AG08396 (cell line): Measurements from ENCODE around the gene C13orf46.

Experiments
- DNase-seq: peaks from one replicate; pipeline ENCODE4 v3.0.0; 2012; ENCODE audit warnings: low spot score, mixed read lengths

Gene C13orf46

GRCh38 chr13:113970810-113971470, 2.9 kb downstream of the C13orf46 start:
- DNase-seq = peak; percentile 53

- DNase-seq = no peak
These were observed 3.8 kb downstream of the C13orf46 start for GRCh38 chr13:113969973-113970611.

GRCh38 chr13:113969311-113969972, 4.4 kb downstream of the C13orf46 start:
- DNase-seq = no peak

- no peak for DNase-seq
These were observed 5.2 kb downstream of the C13orf46 start for GRCh38 chr13:113968463-113969310.

- no peak for DNase-seq
These were observed 6.0 kb downstream of the C13orf46 start for GRCh38 chr13:113967729-113968462.

GRCh38 chr13:113967206-113967720, 6.6 kb downstream of the C13orf46 start:
- no peak for DNase-seq

GRCh38 chr13:113965968-113966884, 7.7 kb downstream of the C13orf46 start:
- no peak for DNase-seq

GRCh38 chr13:113965383-113965874, 8.4 kb downstream of the C13orf46 start:
- no peak for DNase-seq

- no peak for DNase-seq
These were observed 9.5 kb downstream of the C13orf46 start for GRCh38 chr13:113964251-113964995.

GRCh38 chr13:113963376-113963775, 10.5 kb downstream of the C13orf46 start:
- no peak for DNase-seq

- no peak for DNase-seq
These were observed 10.9 kb downstream of the C13orf46 start for GRCh38 chr13:113962975-113963374.

- no peak for DNase-seq
These were observed 11.5 kb downstream of the C13orf46 start for GRCh38 chr13:113962386-113962785.

- no peak for DNase-seq
These were observed 13.5 kb downstream of the C13orf46 start for GRCh38 chr13:113960276-113960948.

- DNase-seq = no peak
These were observed 14.7 kb downstream of the C13orf46 start for GRCh38 chr13:113959198-113959597.

- no peak for DNase-seq
These were observed 15.5 kb downstream of the C13orf46 start for GRCh38 chr13:113958373-113958772.

- DNase-seq = no peak
These were observed 17.3 kb downstream of the C13orf46 start for GRCh38 chr13:113956571-113956970.

- no peak for DNase-seq
These were observed 18.2 kb downstream of the C13orf46 start for GRCh38 chr13:113955691-113956090.

- DNase-seq = no peak
These were observed 18.6 kb downstream of the C13orf46 start for GRCh38 chr13:113955235-113955634.
